HUES6 (cell line): ENCODE data around the gene ANGEL2.
A peak's percentile ranks its signal among the peaks of the same experiment; 100 is the strongest.
"Not testable (repeated sequence)": the region's sequence is repeated elsewhere in the genome, so short reads cannot be mapped to it uniquely, and the experiment has no call there.

Experiments
- H3K27ac ChIP-seq: 2 replicates; pipeline ENCODE4 v1.7.0; 2013; ENCODE audit warnings: low read depth, mild to moderate bottlenecking, low read length, inconsistent platforms
- H3K27me3 ChIP-seq: 2 replicates; pipeline ENCODE4 v1.6.1; 2013; ENCODE audit warnings: low read length; ENCODE audit not compliant: control insufficient read depth, insufficient read depth
- H3K36me3 ChIP-seq: 2 replicates; pipeline ENCODE4 v1.6.1; 2013; ENCODE audit warnings: low read length; ENCODE audit not compliant: control insufficient read depth, insufficient read depth
- H3K4me1 ChIP-seq: 2 replicates; pipeline ENCODE4 v1.6.1; 2013; ENCODE audit warnings: low read length; ENCODE audit not compliant: control insufficient read depth, insufficient read depth
- H3K4me3 ChIP-seq: 2 replicates; pipeline ENCODE4 v1.5.1; 2013; ENCODE audit warnings: low read depth, low read length
- H3K9ac ChIP-seq: one replicate; pipeline ENCODE4 v1.6.1; 2013; ENCODE audit warnings: mild to moderate bottlenecking, low read length
- H3K9me3 ChIP-seq: 2 replicates; pipeline ENCODE4 v1.6.1; 2013; ENCODE audit warnings: low read depth, low read length; ENCODE audit not compliant: control insufficient read depth, insufficient read depth

The ANGEL2 gene

DNA sequence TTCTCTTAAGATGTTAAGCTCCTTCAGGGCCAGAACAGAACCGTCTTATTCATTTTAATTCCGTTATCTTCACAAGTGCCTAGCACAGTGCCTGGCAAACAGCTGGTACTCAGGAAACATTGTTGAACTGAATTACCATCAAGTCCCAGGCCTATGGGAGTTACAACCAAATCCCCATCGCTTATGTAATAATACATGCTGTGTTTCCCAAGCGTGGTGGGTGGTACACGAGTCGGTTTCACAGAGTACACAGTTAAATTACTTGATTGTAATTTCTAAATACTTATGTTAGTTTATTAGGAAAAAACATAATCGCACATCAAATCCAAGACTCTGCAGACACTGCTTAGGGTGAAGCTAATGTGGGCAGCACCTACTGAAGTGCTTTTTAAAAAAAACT is 1.0 kb downstream of the ANGEL2 start:
- H3K9ac ChIP-seq, result peak overlapping the region; percentile 79
- peaks cover 27% of the 10 kb centered on the region for H3K36me3 ChIP-seq
- peak overlapping the region; percentile 71 for H3K4me3 ChIP-seq
- H3K4me1 ChIP-seq, result no peaks in the 10 kb centered on the region
- no peaks in the 10 kb centered on the region for H3K9me3 ChIP-seq
- peak overlapping the region; percentile 70; the same call in 1 of the 2 replicates for H3K27ac ChIP-seq
- H3K27me3 ChIP-seq, result no peaks in the 10 kb centered on the region

DNA sequence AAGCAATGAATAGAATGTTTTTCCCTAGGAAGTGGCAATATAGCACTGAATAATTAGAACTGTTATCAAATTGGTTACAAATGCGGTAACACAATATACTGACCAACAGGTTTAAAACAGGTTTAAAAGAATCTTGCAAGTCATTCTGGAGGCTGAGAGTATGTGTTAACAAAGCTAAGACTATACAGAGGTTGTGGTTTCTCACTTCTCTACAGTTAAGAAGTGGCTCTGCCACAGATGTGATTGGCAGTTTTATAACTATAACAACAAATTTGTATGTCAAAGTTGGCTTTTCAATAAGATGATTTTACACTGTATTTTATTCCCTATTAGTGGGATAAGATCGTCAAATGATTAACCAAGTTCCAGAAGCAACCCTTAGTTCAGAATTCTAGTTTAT is 7.1 kb downstream of the ANGEL2 start:
- H3K9me3 ChIP-seq, result no peaks in the 10 kb centered on the region
- no peak overlapping the region for H3K9ac ChIP-seq
- no peaks in the 10 kb centered on the region for H3K27me3 ChIP-seq
- H3K36me3 ChIP-seq, result peaks cover 76% of the 10 kb centered on the region
- H3K4me1 ChIP-seq, result peaks cover 7% of the 10 kb centered on the region
- H3K4me3 ChIP-seq, result no peak overlapping the region
- H3K27ac ChIP-seq, result no peak overlapping the region

DNA sequence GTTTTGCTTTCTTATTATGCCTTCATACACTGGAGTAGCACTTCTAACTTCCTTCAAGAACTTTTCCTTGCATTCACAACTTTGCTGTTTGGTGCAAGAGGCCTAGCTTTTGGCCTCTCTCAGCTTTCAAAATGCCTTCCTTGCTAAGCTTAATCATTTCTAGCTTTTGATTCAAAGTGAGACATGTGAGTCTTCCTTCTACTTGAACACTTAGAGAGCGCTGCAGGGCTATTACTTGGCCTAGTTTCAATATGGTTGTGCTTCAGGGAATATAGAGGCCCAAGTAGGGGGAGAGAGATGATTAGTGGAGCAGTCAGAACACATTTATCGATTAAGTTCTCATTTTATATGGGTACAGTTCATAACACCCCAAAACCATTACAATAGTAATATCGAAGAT is 12.4 kb downstream of the ANGEL2 start:
- Histone ChIP-seq H3K4me3 (no peak overlapping the region), H3K9ac (no peak overlapping the region), H3K9me3 (no peaks in the 10 kb centered on the region), H3K36me3 (peaks cover 79% of the 10 kb centered on the region), H3K27me3 (no peaks in the 10 kb centered on the region), H3K27ac (no peak overlapping the region), H3K4me1 (peaks cover 7% of the 10 kb centered on the region)

DNA sequence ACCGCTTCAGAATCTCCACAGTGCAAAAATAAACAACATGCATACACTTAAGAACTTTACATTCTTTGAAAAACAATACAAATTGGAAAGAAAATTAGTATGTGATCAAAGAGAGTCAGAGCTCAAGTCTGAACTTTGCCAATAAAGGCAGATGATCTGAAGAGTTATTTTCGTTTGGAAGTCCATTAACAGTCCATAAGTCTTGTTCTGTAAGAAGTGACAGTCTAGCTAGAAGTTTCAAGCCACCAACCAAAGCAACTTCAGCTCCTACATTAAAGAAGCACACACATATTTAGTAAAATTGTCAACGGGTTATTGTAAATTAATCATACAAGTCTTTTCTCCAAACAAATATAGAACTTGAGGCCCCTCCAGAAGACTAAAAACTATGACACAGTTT is 20.7 kb downstream of the ANGEL2 start:
- no peak overlapping the region for H3K4me3 ChIP-seq
- no peak overlapping the region for H3K9ac ChIP-seq
- H3K27me3 ChIP-seq, result no peaks in the 10 kb centered on the region
- H3K4me1 ChIP-seq, result 0 out of 2 replicates have a peak, but pooled peaks cover 5% of the 10 kb centered on the region
- peaks cover 58% of the 10 kb centered on the region for H3K36me3 ChIP-seq
- H3K9me3 ChIP-seq, result no peaks in the 10 kb centered on the region
- peak overlapping the region; percentile 34; the same call in 1 of the 2 replicates for H3K27ac ChIP-seq

DNA sequence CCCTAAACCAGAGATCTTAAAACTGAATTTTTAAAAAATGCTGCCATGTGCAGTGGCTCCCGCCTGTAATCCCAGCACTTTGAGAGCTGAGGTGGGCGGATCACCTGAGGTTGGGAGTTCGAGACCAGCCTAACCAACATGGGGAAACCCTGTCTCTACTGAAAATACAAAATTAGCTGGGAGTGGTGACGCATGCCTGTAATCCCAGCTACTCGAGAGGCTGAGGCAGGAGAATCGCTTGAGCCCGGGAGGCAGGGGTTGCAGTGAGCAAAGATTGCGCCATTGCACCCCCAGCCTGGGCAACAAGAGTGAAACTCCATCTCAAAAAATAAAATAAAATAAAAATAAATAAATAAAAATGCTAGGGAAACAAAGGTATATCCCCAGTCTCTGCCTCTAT is 21.7 kb downstream of the ANGEL2 start:
- H3K9ac ChIP-seq, H3K9me3 ChIP-seq, H3K4me1 ChIP-seq, H3K27ac ChIP-seq, H3K27me3 ChIP-seq, H3K4me3 ChIP-seq: not testable (repeated sequence)
- H3K36me3 ChIP-seq, result peaks cover 62% of the 10 kb centered on the region

DNA sequence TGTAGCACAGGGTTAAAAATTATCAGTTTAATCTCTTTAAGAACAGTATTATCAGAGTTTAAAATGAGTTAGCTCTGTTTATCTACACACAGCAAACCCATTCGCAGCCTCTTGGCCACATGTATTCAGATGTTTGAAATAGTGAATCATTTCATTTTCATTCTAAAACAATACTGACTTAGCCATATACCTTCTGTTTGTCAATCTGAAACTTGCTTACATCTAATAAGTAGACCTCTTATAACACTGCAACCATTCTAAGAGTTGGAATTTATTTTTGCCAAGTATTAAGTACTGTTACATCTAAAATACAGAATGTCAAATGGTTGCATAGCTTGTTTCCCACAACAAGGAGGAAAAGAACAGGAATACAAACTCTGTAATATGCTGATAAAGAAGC is 25.4 kb downstream of the ANGEL2 start:
- Histone ChIP-seq H3K9me3 (no peaks in the 10 kb centered on the region), H3K4me3 (no peak overlapping the region), H3K27me3 (no peaks in the 10 kb centered on the region), H3K27ac (no peak overlapping the region), H3K36me3 (peaks cover 71% of the 10 kb centered on the region), H3K9ac (no peak overlapping the region), H3K4me1 (0 out of 2 replicates have a peak, but pooled peaks cover 10% of the 10 kb centered on the region)

DNA sequence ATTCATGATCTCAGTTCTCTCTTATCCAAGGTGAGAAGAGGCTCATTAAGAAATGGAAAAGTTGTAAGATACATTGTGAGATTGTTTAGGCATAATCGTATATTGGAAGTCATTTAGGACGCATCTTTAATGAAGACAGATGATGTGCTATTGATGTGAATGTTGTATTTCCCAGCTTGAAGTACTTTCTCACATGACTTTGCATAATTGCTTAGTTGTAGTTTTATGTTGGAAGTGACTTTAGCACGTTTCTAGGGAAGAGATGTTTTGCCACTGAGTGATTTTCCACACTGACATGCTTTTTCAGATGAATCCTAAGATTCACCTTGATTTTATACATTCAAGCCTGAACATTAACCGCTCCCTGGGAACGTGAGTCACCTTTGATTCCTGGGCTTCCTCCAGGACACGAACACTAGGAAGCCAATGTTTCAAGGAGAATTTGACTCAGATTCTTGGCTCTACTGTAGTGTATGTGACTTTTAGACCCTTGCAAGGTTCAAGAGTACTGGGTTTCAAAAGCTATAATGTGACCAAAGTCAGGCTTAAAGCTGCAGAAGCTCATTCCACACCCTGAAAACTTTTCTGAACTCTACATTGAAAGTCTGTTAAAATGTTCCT is 27.9 kb downstream of the ANGEL2 start:
- H3K9me3 ChIP-seq, result no peaks in the 10 kb centered on the region
- H3K9ac ChIP-seq, result no peak overlapping the region
- peaks cover 82% of the 10 kb centered on the region for H3K36me3 ChIP-seq
- no peaks in the 10 kb centered on the region for H3K27me3 ChIP-seq
- H3K27ac ChIP-seq, result no peak overlapping the region
- no peak overlapping the region for H3K4me3 ChIP-seq
- H3K4me1 ChIP-seq, result 0 out of 2 replicates have a peak, but pooled peaks cover 6% of the 10 kb centered on the region

DNA sequence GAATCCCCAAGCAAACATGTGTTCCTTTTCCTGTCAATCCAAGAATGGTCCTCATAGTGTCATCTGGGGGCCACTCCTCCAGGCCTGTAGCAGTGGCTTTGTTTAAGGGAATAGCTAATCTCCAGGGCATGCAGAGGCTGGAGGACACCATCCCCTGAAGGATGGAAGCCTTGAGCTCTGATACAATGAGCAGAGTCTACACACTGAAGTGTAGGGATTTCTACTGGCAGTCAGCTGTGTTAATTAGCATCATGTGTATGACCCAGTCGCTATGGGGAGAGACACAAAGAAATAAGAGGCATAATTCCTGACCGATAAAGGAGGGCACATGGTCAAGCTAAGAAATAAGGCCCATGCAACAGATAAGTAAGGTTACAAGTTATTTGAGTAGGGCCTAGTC is 29.1 kb downstream of the ANGEL2 start:
- H3K4me1 ChIP-seq, result 0 out of 2 replicates have a peak, but pooled peaks cover 11% of the 10 kb centered on the region
- H3K27ac ChIP-seq, result no peak overlapping the region
- H3K4me3 ChIP-seq, result no peak overlapping the region
- peaks cover 82% of the 10 kb centered on the region for H3K36me3 ChIP-seq
- no peaks in the 10 kb centered on the region for H3K27me3 ChIP-seq
- H3K9ac ChIP-seq, result no peak overlapping the region
- no peaks in the 10 kb centered on the region for H3K9me3 ChIP-seq

DNA sequence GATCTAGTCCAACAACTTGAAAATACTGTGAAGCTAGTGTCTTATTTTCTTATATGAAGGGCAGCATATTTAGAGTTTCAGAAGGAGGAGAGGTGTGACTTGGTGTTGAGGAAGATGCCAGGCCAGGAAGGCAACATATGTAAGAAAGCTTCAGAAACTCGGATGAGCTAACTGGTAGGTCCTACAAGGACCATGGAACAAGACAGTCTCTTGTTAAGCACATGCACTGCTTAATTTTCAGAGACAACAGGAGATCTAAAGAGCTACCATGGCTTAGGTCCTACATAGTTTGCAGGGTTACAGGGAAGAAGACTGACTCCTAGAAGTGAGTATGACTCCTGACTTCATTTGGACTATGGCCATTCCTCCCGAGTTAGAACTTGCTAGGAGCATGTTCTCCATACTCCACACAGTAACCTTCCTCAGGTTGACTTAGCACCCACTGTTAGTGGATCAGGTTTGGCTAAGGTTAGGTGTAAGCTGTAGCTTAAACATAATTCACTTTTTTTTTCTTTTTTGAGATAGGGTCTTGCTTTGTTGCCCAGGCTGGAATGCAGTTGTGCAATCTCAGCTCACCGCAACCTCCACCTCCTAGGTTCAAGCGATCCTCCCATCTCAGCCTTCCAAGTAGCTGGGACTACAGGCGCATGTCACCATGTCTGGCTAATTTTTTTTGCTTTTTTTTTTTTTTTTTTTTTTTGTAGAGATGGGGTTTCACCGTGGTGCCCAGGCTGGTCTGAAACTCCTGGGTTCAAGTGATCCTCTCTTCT is 31.0 kb downstream of the ANGEL2 start:
- Histone ChIP-seq H3K9ac (no peak overlapping the region), H3K9me3 (no peaks in the 10 kb centered on the region), H3K4me3 (no peak overlapping the region), H3K36me3 (peaks cover 81% of the 10 kb centered on the region), H3K27ac (no peak overlapping the region), H3K27me3 (no peaks in the 10 kb centered on the region), H3K4me1 (peaks cover 26% of the 10 kb centered on the region; the same call in 1 of the 2 replicates)

DNA sequence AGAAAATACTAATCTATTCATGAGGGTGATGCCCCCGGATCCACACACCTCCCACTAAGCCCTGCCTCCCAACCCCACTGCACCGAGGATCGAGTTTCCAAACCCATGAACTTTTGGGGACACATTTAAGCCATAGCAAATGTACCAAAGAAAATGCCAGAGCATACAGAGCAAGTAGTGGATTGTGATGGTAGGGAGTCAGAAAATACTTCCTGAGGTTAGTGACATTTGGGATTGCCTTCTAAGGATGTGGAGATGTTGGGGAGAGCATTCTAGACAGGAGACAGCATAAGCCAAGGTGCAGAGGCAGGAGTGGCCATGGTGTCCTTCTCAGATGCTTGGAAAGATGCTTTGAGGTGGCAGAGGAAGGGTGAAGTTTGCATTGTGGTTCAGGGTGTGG is 32.2 kb downstream of the ANGEL2 start:
- Histone ChIP-seq H3K27ac (no peak overlapping the region), H3K9me3 (no peaks in the 10 kb centered on the region), H3K9ac (no peak overlapping the region), H3K36me3 (peaks cover 81% of the 10 kb centered on the region), H3K4me1 (peaks cover 30% of the 10 kb centered on the region; the same call in 1 of the 2 replicates), H3K4me3 (no peak overlapping the region), H3K27me3 (no peaks in the 10 kb centered on the region)

DNA sequence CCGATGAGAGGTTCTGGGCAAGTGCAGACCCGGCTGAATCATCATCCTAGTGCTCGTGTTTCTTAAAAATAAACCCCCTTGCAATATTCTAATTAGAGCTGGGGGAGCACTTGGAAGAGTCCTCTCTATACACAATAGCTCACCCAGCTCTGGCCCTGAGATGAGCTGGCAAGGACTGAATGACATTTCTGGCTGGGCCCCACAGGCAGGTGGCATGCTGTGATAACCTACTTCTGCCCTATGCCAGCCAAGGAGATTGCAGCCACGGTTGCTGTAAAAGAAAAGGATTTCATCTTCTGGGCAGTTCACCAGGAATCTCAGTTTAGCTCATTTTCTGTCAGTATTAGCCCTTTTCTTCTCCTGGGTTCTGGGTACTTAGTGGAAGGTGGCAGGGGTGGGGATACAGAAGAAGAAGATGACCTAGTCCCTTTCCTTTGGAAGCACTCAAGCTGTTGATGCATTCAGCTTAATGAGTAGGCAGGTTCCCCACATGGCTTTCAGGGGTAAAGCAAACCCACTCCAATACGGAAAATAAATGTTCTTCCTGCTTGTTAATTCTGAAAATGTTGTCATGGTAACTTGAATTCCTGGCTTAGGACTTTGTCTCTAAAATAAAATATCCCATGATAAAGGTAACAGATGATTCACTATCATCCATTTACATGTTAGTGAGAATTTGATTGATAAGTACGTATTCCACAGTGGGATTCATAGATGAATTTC is 33.1 kb downstream of the ANGEL2 start:
- Histone ChIP-seq H3K27me3 (no peaks in the 10 kb centered on the region), H3K4me1 (peaks cover 36% of the 10 kb centered on the region; the same call in 1 of the 2 replicates), H3K27ac (no peak overlapping the region), H3K36me3 (peaks cover 81% of the 10 kb centered on the region), H3K4me3 (no peak overlapping the region), H3K9me3 (no peaks in the 10 kb centered on the region), H3K9ac (no peak overlapping the region)
